Osteoblast (primary cell): ENCODE results near the gene TNFRSF1A. TPM values are rescaled to one million over a fixed set of nuclear protein-coding genes. Genes with fewer than 3 reads are reported as not detected.

ENCODE experiments used
- DNase-seq: peaks from one replicate; pipeline ENCODE4 v3.0.0; 2011; ENCODE audit warnings: low spot score, mixed read lengths; ENCODE audit not compliant: insufficient read length; ENCODE audit errors: missing footprints
- H2AFZ ChIP-seq: 2 replicates; pipeline ENCODE4 v1.6.0; 2011; ENCODE audit warnings: mild to moderate bottlenecking, low read length
- H3K27ac ChIP-seq: 2 replicates; pipeline ENCODE4 v1.5.1; 2011; ENCODE audit warnings: mild to moderate bottlenecking, low read depth, low read length, moderate library complexity
- H3K27me3 ChIP-seq: 2 replicates; pipeline ENCODE4 v1.6.0; 2012; ENCODE audit warnings: mild to moderate bottlenecking, control low read depth, inconsistent platforms, low read length, moderate library complexity; ENCODE audit not compliant: insufficient read depth
- H3K36me3 ChIP-seq: 2 replicates; pipeline ENCODE4 v1.5.1; 2011; ENCODE audit warnings: mild to moderate bottlenecking, low read length, control low read depth, moderate library complexity; ENCODE audit not compliant: insufficient read depth
- H3K4me1 ChIP-seq: 2 replicates; pipeline ENCODE4 v1.5.1; 2011; ENCODE audit warnings: mild to moderate bottlenecking, low read length, control low read depth, moderate library complexity; ENCODE audit not compliant: insufficient read depth
- H3K4me2 ChIP-seq: 2 replicates; pipeline ENCODE4 v1.6.0; 2011; ENCODE audit warnings: mild to moderate bottlenecking, low read length; ENCODE audit not compliant: insufficient read depth
- H3K4me3 ChIP-seq: fragments of 200-600 bp; sonication (generic); 3 replicates; pipeline ENCODE4 v1.5.1; 2012; ENCODE audit warnings: mild to moderate bottlenecking, low read length, inconsistent platforms; ENCODE audit not compliant: insufficient read depth
- H3K79me2 ChIP-seq: 2 replicates; pipeline ENCODE4 v1.6.0; 2012; ENCODE audit warnings: mild to moderate bottlenecking, low read length, control low read depth, inconsistent platforms; ENCODE audit not compliant: insufficient read depth
- H3K9me3 ChIP-seq: 2 replicates; pipeline ENCODE4 v1.5.1; 2011; ENCODE audit warnings: low read depth, low read length, control low read depth
- H4K20me1 ChIP-seq: 2 replicates; pipeline ENCODE4 v1.6.0; 2012; ENCODE audit warnings: mild to moderate bottlenecking, low read length, control low read depth; ENCODE audit not compliant: insufficient read depth
- CTCF ChIP-seq: IDR thresholded peaks from 2 replicates; pipeline ENCODE4 v1.5.1; 2011; ENCODE audit warnings: mild to moderate bottlenecking, low read depth, low read length, moderate library complexity; ENCODE audit errors: extremely low read depth
- total RNA-seq: library from RNA; depleted of rRNA; stranded (reverse); fragments of >200 nt; gene quantifications from 2 replicates; pipeline ENCODE4 v1.2.3, GENCODE V29; 2012

The TNFRSF1A gene
- total RNA-seq, 1 donor = 228 TPM

GRCh38 chr12:6380141-6381121 lies 38.6 kb upstream of the TNFRSF1A start:
- Histone ChIP-seq H3K4me2 (no peak overlapping the region), H3K36me3 (peaks cover 4% of the 10 kb centered on the region), H3K27me3 (no peaks in the 10 kb centered on the region), H3K4me1 (peaks cover 40% of the 10 kb centered on the region), H4K20me1 (no peaks in the 10 kb centered on the region), H3K9me3 (no peaks in the 10 kb centered on the region), H3K79me2 (peaks cover 21% of the 10 kb centered on the region), H3K27ac (no peak overlapping the region), H3K4me3 (no peak overlapping the region), H2AFZ (no peak overlapping the region)
- TF ChIP-seq CTCF = no peak
- peak; percentile 60 for DNase-seq

GRCh38 chr12:6378709-6379472 lies 37.0 kb upstream of the TNFRSF1A start:
- no peak overlapping the region for H3K27ac ChIP-seq
- H3K27me3 ChIP-seq = no peaks in the 10 kb centered on the region

GRCh38 chr12:6377667-6377994 lies 35.8 kb upstream of the TNFRSF1A start:
- H3K4me1 ChIP-seq = peaks cover 27% of the 10 kb centered on the region
- H3K4me2 ChIP-seq = no peak overlapping the region
- no peaks in the 10 kb centered on the region for H3K79me2 ChIP-seq
- H3K36me3 ChIP-seq = no peaks in the 10 kb centered on the region
- peak; percentile 36 for DNase-seq
- H4K20me1 ChIP-seq = no peaks in the 10 kb centered on the region
- H3K9me3 ChIP-seq = no peaks in the 10 kb centered on the region
- no peaks in the 10 kb centered on the region for H3K27me3 ChIP-seq
- no peak overlapping the region for H3K27ac ChIP-seq
- H2AFZ ChIP-seq = peak overlapping the region; percentile 81
- no peak for TF ChIP-seq CTCF
- H3K4me3 ChIP-seq = no peak overlapping the region

More at GRCh38 chr12:6378709-6379472, 37.0 kb upstream of the TNFRSF1A start:
- H3K36me3 ChIP-seq = no peaks in the 10 kb centered on the region
- no peak overlapping the region for H3K4me3 ChIP-seq
- no peak for DNase-seq
- TF ChIP-seq CTCF = no peak
- peaks cover 32% of the 10 kb centered on the region for H3K4me1 ChIP-seq
- no peaks in the 10 kb centered on the region for H3K9me3 ChIP-seq
- H3K4me2 ChIP-seq = no peak overlapping the region
- H2AFZ ChIP-seq = no peak overlapping the region
- no peaks in the 10 kb centered on the region for H4K20me1 ChIP-seq
- peaks cover 6% of the 10 kb centered on the region for H3K79me2 ChIP-seq
